ENCODE data around the gene CNTROB. TPM values are rescaled to one million over a fixed set of nuclear protein-coding genes. Genes with fewer than 3 reads are reported as not detected.

The CNTROB gene
- total and polyA plus RNA-seq, 2 donors (not counting 1 experiment from before 2014, with no cell fraction given), result 23.1 to 34.8 TPM

DNA sequence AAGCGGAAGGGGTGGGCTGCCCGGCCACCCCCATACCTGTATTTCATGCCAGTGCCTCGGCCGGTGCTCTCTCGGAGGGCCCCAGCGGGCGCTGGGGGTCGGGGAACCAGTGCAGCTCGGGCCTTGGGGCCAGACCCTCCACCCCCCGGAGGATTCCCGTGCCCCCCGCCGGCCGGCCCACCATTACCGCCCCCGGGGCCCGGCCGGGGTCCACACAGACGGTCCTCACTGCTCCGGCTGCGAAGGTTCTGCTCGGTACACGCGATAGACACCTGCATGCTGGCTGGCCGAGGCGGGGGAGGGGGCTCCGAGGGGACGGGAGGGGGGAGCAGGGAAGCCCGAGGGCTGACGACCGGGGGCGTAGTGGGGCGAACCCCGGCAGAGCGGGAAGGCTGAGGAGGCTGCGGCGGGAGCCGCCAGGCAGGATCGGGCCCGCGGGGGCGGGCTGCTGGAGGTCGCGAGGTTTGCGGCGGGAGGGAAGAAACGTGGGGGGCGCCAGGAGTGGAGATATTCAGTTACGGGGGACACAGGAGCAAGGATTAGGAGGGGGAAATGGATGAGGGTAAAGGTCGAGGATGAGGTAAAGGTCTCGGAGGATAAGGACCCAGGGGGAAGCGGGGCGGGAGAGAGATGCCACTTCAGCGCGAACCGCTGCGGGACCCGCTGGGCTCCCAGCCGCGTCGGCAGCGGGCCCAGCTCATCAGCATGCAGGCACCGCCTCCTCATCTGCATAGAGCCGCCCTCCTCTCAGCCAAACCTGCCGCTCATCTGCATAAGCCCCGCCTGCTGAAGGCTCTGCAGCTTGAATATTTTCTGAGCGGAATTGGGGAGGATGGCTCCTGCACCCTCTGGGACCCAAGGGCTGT lies 2.6 kb upstream of the CNTROB start, which contains the start of gene KCNAB3:
KCNAB3 (minus strand) TSS at position 699 of the 866 bp plus-strand sequence; CDS start at position 278, 421 bp downstream.
- peaks cover 44% of the 10 kb centered on the region for H3K4me1 Mint-ChIP-seq
- intact Hi-C loops (cut with micrococcal nuclease), result loop anchor here (5.0 kb wide), 2 partner anchors 128 to 453 kb away; partner anchors contain the start of gene RPL26
- no peak within 1 kb of the TSS for H3K27ac ChIP-seq (ENCODE audit: low read length in 2 of 2)
- WGBS (ENCODE audit: insufficient coverage), result 73% methylated on average over 66 of the region's 67 CpGs
- DNase-seq (peak; percentile 55), ATAC-seq (ENCODE audit: low read depth) (no peak)
- no peaks in the 10 kb centered on the region for H3K27me3 ChIP-seq (replicated peaks in 1 of 4; ENCODE audit: control extremely low read depth in 1 of 4, control insufficient read depth in 3 of 4, insufficient read depth in 4 of 4, low read length in 3 of 4)
- no peaks in the 10 kb centered on the region for H3K9me3 Mint-ChIP-seq (ENCODE audit: insufficient read depth)
- H3K79me2 ChIP-seq (ENCODE audit: control insufficient read depth, insufficient read depth, low read length), result peaks cover 33% of the 10 kb centered on the region
- CTCF ChIA-PET, result interaction anchor here (0.8 to 6.6 kb wide), 6 partner anchors 12 to 131 kb away, joined by 3 to 48 read pairs (median 3); partner anchors contain the start of gene RNF227
- no peaks in the 10 kb centered on the region for H3K9me3 ChIP-seq (ENCODE audit: control extremely low read depth in 1 of 3, control insufficient read depth in 2 of 3, insufficient read depth in 1 of 3, low read length in 2 of 3)
- H3K4me3 Mint-ChIP-seq, result peak within 1 kb of the TSS; percentile 95
- no peak for TF ChIP-seq EZH2 (IDR thresholded peaks at IDR 0.05; ENCODE audit: borderline replicate concordance, insufficient read depth, low read depth, low read length, poor library complexity, severe bottlenecking)
- TF ChIP-seq, protein P1, sequence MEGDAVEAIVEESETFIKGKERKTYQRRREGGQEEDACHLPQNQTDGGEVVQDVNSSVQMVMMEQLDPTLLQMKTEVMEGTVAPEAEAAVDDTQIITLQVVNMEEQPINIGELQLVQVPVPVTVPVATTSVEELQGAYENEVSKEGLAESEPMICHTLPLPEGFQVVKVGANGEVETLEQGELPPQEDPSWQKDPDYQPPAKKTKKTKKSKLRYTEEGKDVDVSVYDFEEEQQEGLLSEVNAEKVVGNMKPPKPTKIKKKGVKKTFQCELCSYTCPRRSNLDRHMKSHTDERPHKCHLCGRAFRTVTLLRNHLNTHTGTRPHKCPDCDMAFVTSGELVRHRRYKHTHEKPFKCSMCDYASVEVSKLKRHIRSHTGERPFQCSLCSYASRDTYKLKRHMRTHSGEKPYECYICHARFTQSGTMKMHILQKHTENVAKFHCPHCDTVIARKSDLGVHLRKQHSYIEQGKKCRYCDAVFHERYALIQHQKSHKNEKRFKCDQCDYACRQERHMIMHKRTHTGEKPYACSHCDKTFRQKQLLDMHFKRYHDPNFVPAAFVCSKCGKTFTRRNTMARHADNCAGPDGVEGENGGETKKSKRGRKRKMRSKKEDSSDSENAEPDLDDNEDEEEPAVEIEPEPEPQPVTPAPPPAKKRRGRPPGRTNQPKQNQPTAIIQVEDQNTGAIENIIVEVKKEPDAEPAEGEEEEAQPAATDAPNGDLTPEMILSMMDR (IDR thresholded peaks at IDR 0.05), result no peak
- no peak within 1 kb of the TSS for H3K9ac ChIP-seq (ENCODE audit: low read length)
- peak within 1 kb of the TSS; percentile 99 for H3K4me2 ChIP-seq (replicated peaks; ENCODE audit: low read depth, low read length, poor library complexity, severe bottlenecking)
- H3K27me3 Mint-ChIP-seq, result no peaks in the 10 kb centered on the region
- peaks cover 0 to 7% of the 10 kb centered on the region in 2 experiments for H3K36me3 ChIP-seq (replicated peaks in 1 of 2; ENCODE audit: control extremely low read depth in 1 of 2, control insufficient read depth in 1 of 2, extremely low read depth in 1 of 2, insufficient read depth in 2 of 2, low read length in 1 of 2)
- no peak within 1 kb of the TSS for H2AFZ ChIP-seq (ENCODE audit: insufficient read depth, low read depth, low read length, poor library complexity, severe bottlenecking)
- H3K4me3 ChIP-seq (ENCODE audit: control extremely low read depth in 1 of 5, extremely low read depth in 1 of 5, insufficient read depth in 1 of 5, low read depth in 2 of 5, low read length in 4 of 5), result no peak within 1 kb of the TSS
- H4K20me1 ChIP-seq (ENCODE audit: control insufficient read depth, insufficient read depth, low read length, poor library complexity, severe bottlenecking), result peaks cover 4% of the 10 kb centered on the region
- H3K4me1 ChIP-seq (ENCODE audit: control insufficient read depth in 2 of 2, insufficient read depth in 2 of 2, low read length in 2 of 2), result peaks cover 18 to 33% of the 10 kb centered on the region in 2 donors
- POLR2A ChIA-PET, result interaction anchor here (0.6 to 1.1 kb wide), 2 partner anchors 11 to 12 kb away, joined by 5 read pairs; no protein-coding TSS in a partner anchor
- peak within 1 kb of the TSS; percentile 37 for H3K27ac Mint-ChIP-seq
